Measurements from ENCODE around the gene CTNNBL1.

GRCh38 chr20:37888641-37889040, 194.8 kb downstream of the CTNNBL1 start:
- TF ChIP-seq CTCF (IDR thresholded peaks at IDR 0.05) = no peak
- TF ChIP-seq, protein P1, sequence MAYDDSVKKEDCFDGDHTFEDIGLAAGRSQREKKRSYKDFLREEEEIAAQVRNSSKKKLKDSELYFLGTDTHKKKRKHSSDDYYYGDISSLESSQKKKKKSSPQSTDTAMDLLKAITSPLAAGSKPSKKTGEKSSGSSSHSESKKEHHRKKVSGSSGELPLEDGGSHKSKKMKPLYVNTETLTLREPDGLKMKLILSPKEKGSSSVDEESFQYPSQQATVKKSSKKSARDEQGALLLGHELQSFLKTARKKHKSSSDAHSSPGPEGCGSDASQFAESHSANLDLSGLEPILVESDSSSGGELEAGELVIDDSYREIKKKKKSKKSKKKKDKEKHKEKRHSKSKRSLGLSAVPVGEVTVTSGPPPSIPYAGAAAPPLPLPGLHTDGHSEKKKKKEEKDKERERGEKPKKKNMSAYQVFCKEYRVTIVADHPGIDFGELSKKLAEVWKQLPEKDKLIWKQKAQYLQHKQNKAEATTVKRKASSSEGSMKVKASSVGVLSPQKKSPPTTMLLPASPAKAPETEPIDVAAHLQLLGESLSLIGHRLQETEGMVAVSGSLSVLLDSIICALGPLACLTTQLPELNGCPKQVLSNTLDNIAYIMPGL (CRISPR knock-in tag; IDR thresholded peaks at IDR 0.05) = no peak
- TF ChIP-seq SOX15 (CRISPR knock-in tag; IDR thresholded peaks at IDR 0.05) = no peak
- TF ChIP-seq FOXK1 (CRISPR knock-in tag; IDR thresholded peaks at IDR 0.05) = no peak
- TF ChIP-seq, protein P2, sequence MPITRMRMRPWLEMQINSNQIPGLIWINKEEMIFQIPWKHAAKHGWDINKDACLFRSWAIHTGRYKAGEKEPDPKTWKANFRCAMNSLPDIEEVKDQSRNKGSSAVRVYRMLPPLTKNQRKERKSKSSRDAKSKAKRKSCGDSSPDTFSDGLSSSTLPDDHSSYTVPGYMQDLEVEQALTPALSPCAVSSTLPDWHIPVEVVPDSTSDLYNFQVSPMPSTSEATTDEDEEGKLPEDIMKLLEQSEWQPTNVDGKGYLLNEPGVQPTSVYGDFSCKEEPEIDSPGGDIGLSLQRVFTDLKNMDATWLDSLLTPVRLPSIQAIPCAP (CRISPR knock-in tag; IDR thresholded peaks at IDR 0.05) = no peak
- TF ChIP-seq ESRRA (CRISPR knock-in tag; IDR thresholded peaks at IDR 0.05; ENCODE audit: borderline replicate concordance) = no peak
- TF ChIP-seq MXD4 (CRISPR knock-in tag; IDR thresholded peaks at IDR 0.05; ENCODE audit: borderline replicate concordance) = no peak
- no peak for TF ChIP-seq CREB1 (CRISPR knock-in tag; IDR thresholded peaks at IDR 0.05)
